Esophagus squamous epithelium (tissue), 5 donors: ENCODE data around the gene TMEM131L. TPM values are rescaled to one million over a fixed set of nuclear protein-coding genes. Genes with fewer than 3 reads are reported as not detected.
A peak's percentile ranks its signal among the peaks of the same experiment; 100 is the strongest.

Source experiments
- DNase-seq: peaks from one replicate; lab custom pipeline; 2025; lab: John Stamatoyannopoulos, UW
- H3K27ac ChIP-seq, 4 donors: fragments of 200-600 bp; sonication (generic); one replicate each; pipeline ENCODE4 v1.5.1; 2016 to 2019; ENCODE audit warnings: mild to moderate bottlenecking in 1 of 4
- H3K27me3 ChIP-seq, 4 donors: fragments of 200-600 bp; sonication (generic); 1 replicate in 3 of 4; 2 replicates in 1 of 4; pipeline versions ENCODE4 v1.5.1 to v1.6.0; 2017 to 2021; ENCODE audit warnings: antibody characterized with exemption in 1 of 4
- H3K36me3 ChIP-seq, 3 donors: fragments of 200-600 bp; sonication (generic); one replicate each; pipeline ENCODE4 v1.5.1; 2016 to 2019
- H3K4me1 ChIP-seq, 3 donors: fragments of 200-600 bp; sonication (generic); one replicate each; pipeline ENCODE4 v1.5.1; 2017 to 2019
- H3K4me3 ChIP-seq, 4 donors: fragments of 200-600 bp; sonication (generic); 1 replicate in 3 of 4; 2 replicates in 1 of 4; pipeline ENCODE4 v1.5.1; 2016 to 2019; ENCODE audit warnings: mild to moderate bottlenecking in 2 of 4, moderate library complexity in 1 of 4
- H3K9me3 ChIP-seq, 3 donors: fragments of 200-600 bp; sonication (generic); one replicate each; pipeline ENCODE4 v1.5.1; 2016 to 2019
- POLR2A ChIP-seq, 4 donors: fragments of 450-650 bp; IDR thresholded peaks; one replicate each; pipeline ENCODE4 v1.6.1; 2017; ENCODE audit warnings: antibody characterized with exemption in 4 of 4, mild to moderate bottlenecking in 4 of 4, moderate library complexity in 3 of 4
- WGBS, 2 donors: methylation state at CpG; one replicate each; pipeline ENCODE4 v1.1.5; 2018; 5-methylcytosine and 5-hydroxymethylcytosine counted together
- intact Hi-C: fragments of 100-400 bp; cut with DNase I; formaldehyde crosslinking; loops from one replicate; pipeline ENCODE4 v1.15.0; 2022
- total RNA-seq, 4 donors: library from RNA; depleted of rRNA; stranded (reverse); fragments of >200 nt; gene quantifications; one replicate each; pipeline ENCODE4 v1.1.0, GENCODE V29; 2016
- TF ChIP-seq, protein P1 (sequence below), 6 experiments: fragments of 450-650 bp in 4 of 6; fragments of 200-600 bp in 2 of 6; sonication (generic) in 2 of 6; IDR thresholded peaks; one replicate each; pipeline ENCODE4 v1.5.1; 2016 to 2019; ENCODE audit warnings: antibody characterized with exemption in 6 of 6, mild to moderate bottlenecking in 4 of 6, moderate library complexity in 4 of 6
- donor health status: DM: yes; HTN: yes; CAD: no.

Gene TMEM131L
- total RNA-seq, 4 donors from 2014 or later = 9.2 to 14.7 (median 12.4) TPM

DNA sequence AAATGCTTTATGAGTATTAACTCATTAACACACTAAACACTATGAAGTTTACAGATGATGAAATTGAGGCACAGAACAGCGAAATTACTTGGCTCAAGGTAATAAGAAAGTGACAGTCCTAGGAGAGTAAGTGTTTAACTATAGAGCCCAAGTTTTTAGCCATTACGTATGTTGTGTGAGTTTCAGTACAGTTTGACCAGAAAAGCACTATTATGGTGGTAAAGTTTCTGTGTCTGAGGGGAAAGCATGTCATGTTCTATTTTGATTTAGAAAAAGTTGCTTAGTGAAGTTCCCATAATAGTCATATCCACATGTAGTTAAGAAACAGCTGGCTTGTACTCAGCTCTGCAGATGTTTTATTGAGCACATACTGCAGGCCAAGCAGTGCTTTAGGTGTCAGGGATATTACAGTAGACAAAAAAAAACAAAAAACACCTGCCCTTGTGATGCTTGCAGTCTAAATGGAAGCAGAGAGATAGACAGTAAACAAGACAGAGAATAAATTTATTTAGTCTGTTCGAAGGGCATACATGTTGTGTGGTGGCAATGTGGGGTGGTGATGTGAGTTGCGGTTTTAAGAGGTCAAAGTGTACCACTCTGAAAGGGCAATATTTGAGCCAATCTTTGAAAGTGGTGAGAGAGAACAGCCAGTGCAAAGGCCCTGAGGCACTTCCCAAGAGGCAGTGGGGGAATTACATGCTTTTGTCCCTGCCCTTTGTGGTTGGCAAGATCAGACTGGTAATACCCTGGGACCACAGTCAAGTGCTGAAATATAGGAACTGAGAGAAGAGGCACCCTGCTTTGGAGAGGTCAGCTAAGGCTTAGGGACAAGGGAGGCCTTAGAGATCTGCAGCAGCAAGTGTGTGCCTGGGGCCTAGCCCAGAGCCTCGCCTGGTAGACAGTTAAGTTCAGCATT is 6.2 kb downstream of the TMEM131L start:
- intact Hi-C loops = no loop called here
- WGBS, 2 donors = 73% methylated on average over 5 of the region's 5 CpGs
- no peaks in the 10 kb centered on the region for H3K9me3 ChIP-seq
- H3K4me1 ChIP-seq = peaks cover 17 to 72% (median 34%) of the 10 kb centered on the region in 3 donors
- peak overlapping the region in 2 of 4 donors; percentile 19 to 47 for H3K27ac ChIP-seq
- no peaks in the 10 kb centered on the region for H3K27me3 ChIP-seq
- TF ChIP-seq, protein P1, sequence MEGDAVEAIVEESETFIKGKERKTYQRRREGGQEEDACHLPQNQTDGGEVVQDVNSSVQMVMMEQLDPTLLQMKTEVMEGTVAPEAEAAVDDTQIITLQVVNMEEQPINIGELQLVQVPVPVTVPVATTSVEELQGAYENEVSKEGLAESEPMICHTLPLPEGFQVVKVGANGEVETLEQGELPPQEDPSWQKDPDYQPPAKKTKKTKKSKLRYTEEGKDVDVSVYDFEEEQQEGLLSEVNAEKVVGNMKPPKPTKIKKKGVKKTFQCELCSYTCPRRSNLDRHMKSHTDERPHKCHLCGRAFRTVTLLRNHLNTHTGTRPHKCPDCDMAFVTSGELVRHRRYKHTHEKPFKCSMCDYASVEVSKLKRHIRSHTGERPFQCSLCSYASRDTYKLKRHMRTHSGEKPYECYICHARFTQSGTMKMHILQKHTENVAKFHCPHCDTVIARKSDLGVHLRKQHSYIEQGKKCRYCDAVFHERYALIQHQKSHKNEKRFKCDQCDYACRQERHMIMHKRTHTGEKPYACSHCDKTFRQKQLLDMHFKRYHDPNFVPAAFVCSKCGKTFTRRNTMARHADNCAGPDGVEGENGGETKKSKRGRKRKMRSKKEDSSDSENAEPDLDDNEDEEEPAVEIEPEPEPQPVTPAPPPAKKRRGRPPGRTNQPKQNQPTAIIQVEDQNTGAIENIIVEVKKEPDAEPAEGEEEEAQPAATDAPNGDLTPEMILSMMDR (IDR thresholded peaks at IDR 0.05) = no peak
- TF ChIP-seq POLR2A (IDR thresholded peaks at IDR 0.05) = no peak
- peaks cover 0 to 31% (median 0%) of the 10 kb centered on the region in 3 donors for H3K36me3 ChIP-seq
- no peak overlapping the region for H3K4me3 ChIP-seq
- DNase-seq = no peak

DNA sequence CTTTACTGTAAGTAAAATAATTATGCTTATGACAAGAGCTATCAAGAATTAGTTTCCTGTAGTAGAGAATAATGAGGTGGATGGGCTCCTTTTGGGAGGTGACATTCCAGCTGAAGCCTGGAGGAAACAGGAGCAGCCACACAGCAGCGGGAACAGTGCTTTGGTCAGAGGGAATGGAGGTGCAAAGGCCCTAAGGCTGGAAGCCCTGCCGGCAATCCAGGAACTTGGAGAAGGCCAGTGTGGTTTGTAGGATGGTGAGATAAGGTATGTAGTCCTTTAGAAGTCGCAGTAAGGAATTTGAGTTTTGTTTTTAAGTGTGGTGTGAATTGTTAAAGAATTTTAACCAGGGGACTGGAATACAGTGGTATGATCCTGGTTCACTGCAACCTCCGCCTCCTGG is 8.1 kb downstream of the TMEM131L start:
- H3K4me3 ChIP-seq = no peak overlapping the region
- no peak for DNase-seq
- no peaks in the 10 kb centered on the region for H3K9me3 ChIP-seq
- H3K27me3 ChIP-seq = no peaks in the 10 kb centered on the region
- peaks cover 4 to 63% (median 29%) of the 10 kb centered on the region in 3 donors for H3K4me1 ChIP-seq
- WGBS, 2 donors = 93 to 99% methylated on average over 4 of the region's 4 CpGs
- TF ChIP-seq, protein P1 (IDR thresholded peaks at IDR 0.05) = no peak
- no peak for TF ChIP-seq POLR2A (IDR thresholded peaks at IDR 0.05)
- H3K27ac ChIP-seq = no peak overlapping the region
- peaks cover 0 to 31% (median 0%) of the 10 kb centered on the region in 3 donors for H3K36me3 ChIP-seq
- intact Hi-C loops = no loop called here

DNA sequence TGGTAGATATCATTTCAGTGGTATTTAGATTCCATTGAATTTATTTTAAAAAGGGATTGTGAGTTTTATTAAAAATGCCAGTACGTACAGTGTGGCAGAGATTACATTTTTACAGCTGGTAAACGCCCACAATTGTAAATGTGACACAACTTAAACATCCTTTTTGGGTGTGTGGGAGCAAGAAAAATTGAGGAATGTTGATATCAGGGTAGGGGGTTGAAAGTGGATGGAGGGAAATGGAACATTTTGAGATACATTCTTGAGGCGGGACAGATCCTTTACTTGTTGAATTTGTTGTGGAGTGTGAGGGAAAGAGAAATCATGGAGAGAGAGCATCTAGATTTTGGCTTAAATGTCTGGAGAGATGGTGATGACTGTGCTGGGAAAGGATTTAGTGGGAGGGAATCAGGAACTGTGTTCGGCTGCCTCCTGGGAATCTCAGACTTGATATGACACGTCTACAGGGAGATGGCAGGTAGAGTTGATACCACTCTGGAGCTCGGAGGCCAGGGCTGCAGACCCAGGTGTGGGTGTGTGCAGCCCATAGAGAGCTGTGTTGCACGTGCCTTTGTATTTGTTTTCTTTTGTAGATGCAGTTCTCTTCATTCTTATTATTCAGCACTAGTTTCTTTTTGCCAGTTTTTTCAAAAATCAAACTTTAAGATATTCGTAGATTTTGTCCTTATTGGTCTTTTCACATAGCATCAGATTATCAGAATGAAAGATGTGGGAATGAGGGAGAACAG is 10.8 kb downstream of the TMEM131L start:
- Histone ChIP-seq H3K27me3 (no peaks in the 10 kb centered on the region), H3K4me1 (peaks cover 3 to 45% (median 6%) of the 10 kb centered on the region in 3 donors), H3K9me3 (no peaks in the 10 kb centered on the region), H3K4me3 (no peak overlapping the region), H3K36me3 (peaks cover 0 to 50% (median 0%) of the 10 kb centered on the region in 3 donors), H3K27ac (no peak overlapping the region)
- WGBS, 2 donors = 47 to 55% methylated on average over 8 of the region's 8 CpGs
- TF ChIP-seq POLR2A (IDR thresholded peaks at IDR 0.05) = no peak
- TF ChIP-seq, protein P1 (IDR thresholded peaks at IDR 0.05) = no peak
- DNase-seq = no peak
- intact Hi-C loops = no loop called here

DNA sequence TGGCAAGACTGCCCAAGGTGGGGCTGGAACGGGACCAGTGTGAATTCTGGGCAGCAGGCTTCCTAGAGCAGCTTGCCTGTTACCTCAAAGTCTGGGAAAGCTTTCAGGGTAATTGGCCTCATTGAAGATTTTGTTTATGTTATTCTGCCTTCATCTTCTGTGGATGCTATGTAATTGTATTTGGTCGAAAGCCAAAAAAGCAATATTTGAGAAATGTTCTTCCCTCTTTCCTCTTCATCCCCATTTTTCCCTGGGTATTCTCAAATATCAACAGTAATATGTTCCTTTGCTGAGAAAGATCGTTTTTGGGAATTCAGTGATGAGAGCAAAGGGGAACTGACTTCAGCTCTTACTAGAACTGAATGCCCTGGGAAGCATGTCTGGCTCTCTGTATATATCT is 12.9 kb downstream of the TMEM131L start:
- TF ChIP-seq, protein P1 (IDR thresholded peaks at IDR 0.05) = no peak
- TF ChIP-seq POLR2A (IDR thresholded peaks at IDR 0.05) = no peak
- H3K4me3 ChIP-seq = no peak overlapping the region
- WGBS, 2 donors = 54 to 71% methylated on average over 3 of the region's 3 CpGs
- H3K9me3 ChIP-seq = no peaks in the 10 kb centered on the region
- no peaks in the 10 kb centered on the region for H3K27me3 ChIP-seq
- peaks cover 0 to 44% (median 8%) of the 10 kb centered on the region in 3 donors for H3K4me1 ChIP-seq
- intact Hi-C loops = no loop called here
- peak overlapping the region in 2 of 4 donors; percentile 15 to 29 for H3K27ac ChIP-seq
- H3K36me3 ChIP-seq = peaks cover 0 to 41% (median 0%) of the 10 kb centered on the region in 3 donors
- DNase-seq = no peak
